ENCODE data around the gene ESPNL.
"Not testable (repeated sequence)": the region's sequence is repeated elsewhere in the genome, so short reads cannot be mapped to it uniquely, and the experiment has no call there.

The ESPNL gene

GRCh38 chr2:238114331-238114841 is 14.2 kb downstream of the ESPNL start:
- no peak for DNase-seq (ENCODE audit: low spot score)

DNA sequence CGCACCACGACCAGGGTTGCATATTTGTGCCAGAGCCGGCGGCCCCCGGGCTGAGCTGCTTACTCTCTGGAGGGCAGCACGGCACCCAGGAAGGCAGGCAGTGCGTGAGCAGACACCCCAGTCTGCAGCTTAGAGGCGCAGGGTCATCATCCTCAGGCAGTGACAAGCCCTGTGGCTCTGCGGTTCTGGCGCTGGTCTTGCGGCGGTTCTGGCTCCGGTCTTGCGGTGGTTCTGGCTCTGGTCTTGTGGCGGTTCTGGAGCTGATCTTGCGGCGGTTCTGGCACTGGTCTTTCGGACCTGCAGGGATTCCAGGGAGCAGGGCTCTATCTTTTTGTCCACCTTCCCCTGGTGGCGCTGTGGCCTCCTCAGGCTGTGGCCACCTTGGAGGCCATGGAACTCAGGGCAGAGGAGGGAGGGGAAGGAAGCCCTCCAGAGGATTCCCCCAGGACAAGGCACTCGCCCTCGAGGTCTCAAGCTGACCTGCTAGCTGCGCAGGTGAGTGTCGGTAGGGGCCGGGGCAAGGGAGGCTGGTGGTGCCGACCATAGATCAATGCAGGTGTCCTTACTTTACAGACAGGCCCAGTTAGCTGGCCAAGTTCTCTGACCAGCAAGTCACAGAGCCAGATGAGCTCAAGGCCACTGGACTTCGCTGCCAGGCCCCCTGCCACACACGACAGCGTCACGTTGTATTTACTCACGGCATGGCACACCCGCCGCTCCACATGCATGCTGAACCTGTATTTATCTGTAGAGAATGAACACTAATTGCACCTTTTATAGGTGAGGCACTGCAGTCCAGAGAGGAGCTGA is 14.9 kb downstream of the ESPNL start:
- DNase-seq (ENCODE audit: low spot score), result no peak

GRCh38 chr2:238115709-238116108 is 15.6 kb downstream of the ESPNL start:
- DNase-seq (ENCODE audit: low spot score), result not testable (repeated sequence)

DNA sequence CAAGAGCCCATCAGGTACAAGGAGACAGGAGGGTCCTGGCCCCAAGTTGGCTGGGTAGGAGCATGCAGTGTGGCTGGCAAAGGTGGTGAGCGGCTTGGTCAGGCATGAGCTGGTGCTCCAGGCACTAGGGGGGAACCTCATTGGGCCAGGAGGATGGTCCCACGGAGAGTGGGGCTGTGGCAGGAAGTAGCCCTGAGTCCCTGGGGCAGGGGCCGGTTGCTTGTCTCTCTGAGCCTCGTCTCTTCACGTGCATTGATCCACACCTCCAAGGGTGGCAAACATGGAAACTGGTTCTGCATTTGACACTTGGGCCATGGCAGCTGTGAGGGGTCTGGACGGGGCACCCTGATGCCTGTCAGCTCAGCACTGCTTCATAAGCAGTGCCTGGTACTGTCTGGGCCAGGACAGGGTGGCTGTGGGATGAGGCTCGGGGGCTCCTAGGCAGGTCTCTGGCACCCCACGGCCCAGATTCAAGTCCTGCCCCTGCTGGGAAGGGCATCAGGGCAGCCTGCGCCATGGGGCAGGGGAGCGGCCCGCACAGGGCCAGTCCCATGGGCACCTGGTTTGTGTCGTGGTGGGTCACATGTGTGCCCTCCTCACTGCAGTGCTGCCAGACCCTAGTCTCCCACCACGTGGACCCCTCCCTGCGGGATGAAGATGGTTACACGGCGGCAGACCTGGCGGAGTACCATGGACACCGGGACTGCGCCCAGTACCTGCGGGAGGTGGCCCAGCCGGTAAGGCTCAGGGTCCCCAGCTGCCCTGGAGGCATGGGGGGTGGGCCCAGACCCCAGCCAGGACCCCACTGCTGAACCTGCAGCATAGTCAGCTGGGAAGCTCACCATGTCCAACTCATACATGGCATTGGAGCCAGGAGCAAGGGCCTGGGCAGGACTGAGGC is 16.4 kb downstream of the ESPNL start:
- no peak for DNase-seq (ENCODE audit: low spot score)

DNA sequence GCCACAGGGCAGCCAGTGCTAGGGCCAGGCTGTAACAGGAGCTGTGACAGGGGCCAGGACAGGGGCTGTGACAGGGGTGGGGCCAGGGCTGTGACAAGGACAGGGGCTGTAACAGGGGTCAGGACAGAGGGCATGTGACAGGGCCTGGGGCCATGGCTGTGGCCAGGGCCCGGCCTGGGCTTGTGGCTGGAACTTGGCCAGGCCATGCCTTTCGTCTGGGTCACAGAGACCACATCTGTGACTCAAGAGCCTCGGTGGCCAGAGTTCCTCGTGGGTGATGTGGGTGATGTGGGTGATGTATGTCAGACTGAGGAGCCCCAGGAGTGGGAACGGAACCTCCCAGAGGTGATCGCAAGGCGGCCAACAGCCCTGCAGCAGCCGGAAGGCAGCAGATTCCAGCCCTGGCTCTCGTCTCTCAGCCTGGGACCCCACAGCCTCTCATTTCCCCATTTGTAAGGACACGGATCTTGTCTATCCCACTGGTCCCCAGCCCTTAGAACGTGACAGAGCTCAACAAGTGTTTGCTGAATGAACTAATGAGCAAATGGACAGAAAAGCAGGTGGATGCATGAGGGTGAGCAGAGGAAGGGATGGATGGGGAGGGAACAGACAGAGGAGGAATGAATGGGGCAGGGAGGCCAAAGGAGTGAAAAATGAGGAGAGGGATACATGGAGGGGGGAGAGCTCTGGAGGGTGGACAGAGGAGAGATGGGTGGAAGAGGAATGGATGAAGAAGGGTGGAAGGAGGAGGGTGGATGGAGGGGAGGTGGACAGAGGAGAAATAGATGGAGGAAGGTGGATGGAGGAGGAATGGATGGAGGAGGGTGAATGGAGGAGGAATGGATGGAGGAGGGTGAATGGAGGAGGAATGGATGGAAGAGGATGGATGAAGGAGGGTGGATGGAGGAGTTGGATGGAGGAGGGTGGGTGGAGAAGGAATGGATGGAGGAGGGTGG is 17.3 kb downstream of the ESPNL start:
- DNase-seq (ENCODE audit: low spot score), result no peak

DNA sequence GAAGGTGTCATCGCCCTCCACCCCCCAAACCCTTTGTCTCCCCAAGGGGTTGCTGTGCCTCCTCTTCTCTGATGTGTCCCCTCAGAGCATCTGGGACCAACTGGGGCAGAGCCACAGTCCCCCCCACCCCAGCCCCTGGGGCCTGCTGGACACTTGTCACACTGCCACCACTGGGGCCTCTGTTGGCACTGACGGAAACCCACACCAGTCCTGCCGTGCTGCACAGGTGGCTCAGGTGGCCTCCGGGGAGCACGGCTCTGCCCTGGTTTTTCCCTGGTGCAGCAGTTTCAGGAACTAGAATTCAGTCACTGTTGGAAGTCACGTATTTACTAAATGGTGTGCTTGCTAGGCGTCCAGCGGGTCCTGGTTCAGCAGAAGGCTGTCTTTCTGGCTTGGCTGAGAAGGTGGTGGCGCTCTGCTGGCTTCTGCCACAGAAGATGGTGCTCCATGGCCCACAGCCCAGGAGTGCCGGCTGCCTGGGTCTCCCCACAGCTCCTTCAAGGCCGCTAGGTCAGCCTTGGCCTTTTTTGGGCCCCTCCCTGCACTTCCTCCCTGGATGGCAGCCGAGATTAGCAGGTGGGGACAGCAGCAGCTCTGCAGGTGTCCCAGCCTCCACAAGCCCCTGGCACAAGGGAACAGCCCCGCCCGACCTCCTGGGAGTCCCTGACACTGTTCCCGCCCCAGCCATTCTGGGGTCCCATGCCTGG is 19.8 kb downstream of the ESPNL start:
- no peak for DNase-seq (ENCODE audit: low spot score)

DNA sequence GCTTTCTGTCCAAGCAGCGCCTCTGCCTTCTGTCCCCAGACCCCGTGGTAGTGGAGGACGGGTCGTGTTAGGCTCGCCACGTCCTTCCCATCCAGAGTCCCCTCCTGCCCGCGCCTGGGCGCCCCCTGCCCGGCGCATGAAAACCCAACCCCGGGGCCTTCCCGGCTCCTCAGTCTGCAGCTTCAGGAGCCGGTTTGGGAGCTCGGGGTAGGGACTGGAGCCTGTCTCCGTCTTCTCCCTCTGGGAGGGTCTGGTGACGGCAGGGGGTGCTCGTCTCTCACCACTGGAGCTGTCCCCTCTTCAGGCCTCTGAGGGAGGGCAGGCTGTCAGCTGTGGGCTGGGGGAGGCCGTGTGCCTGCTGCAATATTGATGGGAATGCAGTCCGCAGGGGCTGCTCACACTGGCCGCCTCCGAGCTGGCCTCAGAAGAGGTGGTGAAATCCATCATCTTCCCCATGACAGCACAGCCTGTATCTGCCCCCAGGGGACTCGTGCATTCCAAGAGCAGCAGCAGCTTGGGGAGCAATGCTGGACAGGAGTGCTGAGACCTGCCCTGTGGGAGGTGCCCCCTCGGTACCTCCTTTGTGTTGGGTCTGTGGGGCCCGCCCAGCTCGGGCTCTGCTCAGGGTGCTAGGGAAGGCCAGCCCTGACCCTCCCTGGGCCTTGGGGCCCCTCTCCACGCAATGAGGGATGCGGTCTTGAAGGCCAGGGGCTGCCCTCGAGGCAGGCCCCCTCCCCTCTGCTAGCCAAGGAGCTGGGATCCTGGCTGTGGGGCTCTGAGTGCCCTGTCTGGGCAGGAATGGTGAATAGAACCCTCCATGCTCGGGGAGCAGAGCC is 20.5 kb downstream of the ESPNL start:
- DNase-seq (ENCODE audit: low spot score), result peak; percentile 85

DNA sequence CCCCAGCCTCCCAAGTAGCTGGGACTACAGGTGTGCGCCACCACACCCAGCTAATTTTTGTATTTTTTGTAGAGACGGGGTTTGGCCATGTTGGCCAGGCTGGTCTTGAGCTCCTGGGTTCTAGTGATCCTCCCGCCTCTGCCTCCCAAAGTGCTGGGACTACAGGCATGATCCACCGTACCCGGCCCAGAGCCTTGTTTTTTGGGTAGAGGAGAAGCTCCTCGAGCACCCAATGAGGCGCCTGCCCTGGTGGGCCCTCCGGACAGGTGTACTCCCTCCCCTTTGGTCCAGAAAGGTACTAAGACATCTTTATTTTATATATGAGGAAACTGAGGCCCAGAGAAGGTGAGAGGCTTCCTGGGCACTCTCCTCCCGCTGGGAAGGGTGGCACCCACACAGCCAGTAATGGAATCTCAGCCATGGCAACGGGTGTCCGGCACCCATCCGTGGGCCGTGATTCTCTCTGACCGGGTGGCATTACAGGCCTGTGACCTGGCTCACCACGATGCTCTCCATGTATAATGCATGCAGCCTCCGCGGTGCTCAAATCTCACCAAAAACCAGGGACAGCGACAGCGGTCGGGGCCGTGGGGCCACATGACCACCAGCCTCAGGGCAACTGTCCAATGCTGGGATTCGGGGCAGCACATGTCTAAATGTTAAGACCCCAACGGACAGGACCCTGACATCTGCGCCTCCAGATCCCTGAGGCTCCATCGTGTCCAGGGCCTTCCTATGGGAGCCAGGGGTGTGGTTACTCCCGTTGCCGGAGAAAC is 21.6 kb downstream of the ESPNL start:
- no peak for DNase-seq (ENCODE audit: low spot score)

- DNase-seq (ENCODE audit: low spot score), result no peak
Observed at GRCh38 chr2:238122287-238123217, 22.4 kb downstream of the ESPNL start.

DNA sequence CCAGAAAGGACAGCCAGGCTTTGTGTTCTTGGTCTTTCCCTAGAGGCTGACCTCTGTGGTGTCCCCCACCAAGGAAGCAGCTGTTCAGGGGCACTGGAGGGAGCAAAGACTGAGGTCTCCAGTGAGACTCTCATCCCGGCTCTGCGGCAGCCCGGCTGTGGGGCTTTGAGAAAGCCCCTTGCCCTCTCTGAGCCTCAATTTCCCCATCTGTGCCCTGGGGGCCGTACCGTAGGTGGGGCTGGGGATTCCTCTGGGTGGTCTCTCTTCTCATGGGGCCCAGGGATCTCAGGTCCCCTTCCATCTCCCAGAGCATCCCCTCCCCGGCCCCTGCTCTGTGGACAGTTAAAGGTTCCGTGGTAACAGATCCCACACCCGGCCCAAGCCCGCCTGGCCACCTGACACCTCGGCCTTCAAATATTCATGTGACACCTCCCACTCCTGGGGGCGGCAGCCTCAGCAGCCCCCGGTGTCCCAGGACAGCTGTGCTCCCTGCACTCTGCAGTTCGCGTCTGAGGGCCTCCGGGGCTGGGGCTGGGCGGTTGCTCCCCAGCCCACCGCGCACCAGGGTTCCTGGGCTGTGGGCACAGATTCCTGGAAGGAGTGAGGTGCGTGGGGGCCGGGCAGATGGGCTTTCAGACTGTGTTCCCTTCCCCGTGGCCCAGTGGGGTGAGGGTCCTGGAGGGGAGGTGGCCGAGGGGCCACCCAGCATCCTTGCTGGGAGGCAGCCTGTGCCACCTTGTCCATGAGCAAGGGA is 23.3 kb downstream of the ESPNL start:
- DNase-seq (ENCODE audit: low spot score), result no peak

DNA sequence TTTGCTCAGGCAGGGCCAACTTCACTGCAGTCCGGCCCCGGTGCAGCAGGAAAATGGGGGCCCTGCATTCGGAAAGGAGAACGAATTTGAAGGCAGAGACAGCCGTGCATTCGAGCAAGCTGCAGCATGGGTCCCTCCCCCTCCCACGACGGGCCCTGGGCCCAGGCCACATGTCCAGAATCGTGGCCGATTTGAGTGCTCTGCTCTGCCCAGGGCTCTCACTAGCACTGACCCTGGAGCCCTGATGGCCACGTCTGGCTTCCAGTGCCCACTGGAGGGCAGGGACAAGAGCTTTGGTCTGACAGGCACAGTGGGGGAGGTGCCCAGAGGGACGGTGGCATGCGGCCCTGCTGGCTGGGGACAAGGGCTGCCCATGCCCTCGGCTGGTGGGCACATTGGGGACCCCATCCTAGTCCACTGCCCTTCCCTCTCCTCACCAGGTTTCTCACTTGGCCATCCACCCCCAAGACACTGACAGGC is 23.9 kb downstream of the ESPNL start:
- DNase-seq (ENCODE audit: low spot score), result no peak

GRCh38 chr2:238124488-238125126 is 24.5 kb downstream of the ESPNL start:
- no peak for DNase-seq (ENCODE audit: low spot score)

DNA sequence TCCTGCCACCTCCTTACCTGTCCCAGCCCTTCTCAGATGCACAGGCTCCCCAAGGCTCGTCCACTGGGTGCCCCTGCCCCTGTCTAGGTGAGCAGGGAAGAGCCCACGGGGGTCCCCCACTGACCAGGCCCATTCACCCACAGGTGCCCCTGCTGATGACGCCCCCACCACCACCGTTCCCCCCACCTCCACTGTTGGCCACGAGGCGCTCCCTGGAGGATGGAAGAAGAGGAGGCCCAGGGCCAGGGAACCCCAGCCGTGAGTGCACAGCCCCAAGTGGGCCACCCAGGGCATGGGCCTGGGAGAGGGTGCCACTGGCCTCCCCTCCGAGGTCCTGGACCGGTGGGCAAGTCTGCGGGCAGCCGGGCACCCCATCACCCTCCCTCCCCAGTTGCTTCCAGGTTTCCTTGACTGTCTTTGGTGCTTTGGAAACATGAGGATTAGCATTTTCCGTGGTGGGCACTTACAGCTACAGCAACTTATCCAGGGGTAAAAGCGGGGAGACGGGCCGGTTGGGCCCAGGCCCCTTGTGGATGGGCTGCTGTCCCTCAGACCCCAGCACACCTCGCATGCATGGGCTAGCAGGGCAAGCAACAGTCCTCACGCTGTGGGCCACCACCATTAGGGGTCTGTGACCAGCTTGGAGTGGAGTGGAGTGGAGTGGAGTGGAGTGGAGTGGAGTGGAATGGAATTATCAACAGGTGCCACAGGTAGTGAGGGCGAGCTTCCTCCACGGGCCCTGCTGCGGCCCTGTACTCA is 25.2 kb downstream of the ESPNL start:
- DNase-seq (ENCODE audit: low spot score), result no peak

DNA sequence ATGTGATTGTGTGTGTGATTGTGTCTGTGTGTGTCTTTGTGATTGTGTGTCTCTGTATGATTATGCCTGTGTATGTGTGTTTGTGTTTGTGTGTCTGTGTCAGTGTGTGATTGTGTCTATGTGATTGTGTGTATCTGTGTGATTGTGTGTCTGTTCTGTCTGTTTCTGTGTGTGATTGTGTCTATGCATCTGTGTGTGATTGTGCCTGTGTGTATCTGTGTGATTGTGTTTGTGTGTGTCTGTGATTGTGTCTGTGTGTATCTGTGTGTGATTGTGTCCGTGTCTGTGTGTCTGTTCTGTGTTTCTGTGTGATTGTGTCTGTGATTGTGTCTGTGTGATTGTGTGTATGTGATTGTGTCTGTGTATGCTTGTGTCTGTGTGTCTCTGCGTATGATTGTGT is 26.2 kb downstream of the ESPNL start:
- DNase-seq (ENCODE audit: low spot score), result no peak

DNA sequence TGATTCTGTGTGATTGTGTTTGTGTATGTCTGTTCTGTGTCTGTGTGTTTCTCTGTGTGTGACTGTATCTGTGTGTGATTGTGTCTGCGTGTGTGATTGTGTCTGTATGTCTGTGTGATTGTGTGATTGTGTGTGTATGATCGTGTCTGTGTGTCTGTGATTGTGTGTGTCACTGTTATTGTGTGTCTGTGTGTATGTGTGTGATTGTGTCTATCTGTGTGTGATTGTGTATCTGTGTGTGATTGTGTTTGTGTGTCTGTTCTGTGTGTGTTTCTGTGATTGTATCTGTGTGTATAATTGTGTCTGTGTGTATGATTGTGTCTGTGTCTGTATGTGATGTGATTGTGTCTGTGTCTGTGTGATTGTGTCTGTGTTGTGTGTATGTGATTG is 26.6 kb downstream of the ESPNL start:
- no peak for DNase-seq (ENCODE audit: low spot score)

Measured in iPS-NIHi11 (cell line).